RWPE2 (cell line): ENCODE results near the gene RBSN.

Source experiments
- ATAC-seq: fragments of 200-7000 bp; cut with Tn5 transposase; 3 replicates; pipeline ENCODE4 v1.9.1; 2021; ENCODE audit warnings: low read depth
- DNase-seq: peaks from one replicate; pipeline ENCODE4 v3.0.0-alpha.2; 2020; ENCODE audit warnings: low spot score
- H3K27ac ChIP-seq: fragments of 450-650 bp; 2 replicates; pipeline ENCODE4 v1.5.1; 2017; ENCODE audit warnings: mild to moderate bottlenecking; ENCODE audit not compliant: poor library complexity, severe bottlenecking
- H3K27me3 ChIP-seq: fragments of 250-450 bp; sonication (Bioruptor Pico); 2 replicates; pipeline ENCODE4 v1.5.1; 2021; ENCODE audit warnings: mild to moderate bottlenecking, moderate library complexity; ENCODE audit not compliant: insufficient read depth, poor library complexity, severe bottlenecking
- H3K36me3 ChIP-seq: fragments of 250-450 bp; sonication (Bioruptor Pico); 2 replicates; pipeline ENCODE4 v1.5.1; 2020; ENCODE audit warnings: low read depth, mild to moderate bottlenecking, moderate library complexity
- H3K4me1 ChIP-seq: fragments of 250-450 bp; sonication (Bioruptor Pico); 2 replicates; pipeline ENCODE4 v1.5.1; 2021; ENCODE audit warnings: mild to moderate bottlenecking, moderate library complexity; ENCODE audit not compliant: insufficient read depth, poor library complexity, severe bottlenecking
- H3K4me3 ChIP-seq: fragments of 250-450 bp; sonication (Bioruptor Pico); 2 replicates; pipeline ENCODE4 v1.5.1; 2021; ENCODE audit warnings: mild to moderate bottlenecking, moderate library complexity; ENCODE audit not compliant: severe bottlenecking
- H3K9me3 ChIP-seq: fragments of 250-450 bp; sonication (Bioruptor Pico); 2 replicates; pipeline ENCODE4 v1.5.1; 2021; ENCODE audit warnings: mild to moderate bottlenecking, moderate library complexity; ENCODE audit not compliant: severe bottlenecking
- TF ChIP-seq, protein P1 (sequence below): fragments of 450-650 bp; IDR thresholded peaks from one replicate; pipeline ENCODE4 v1.5.1; 2017; ENCODE audit warnings: mild to moderate bottlenecking, moderate library complexity; ENCODE audit not compliant: poor library complexity, severe bottlenecking

Gene RBSN

DNA sequence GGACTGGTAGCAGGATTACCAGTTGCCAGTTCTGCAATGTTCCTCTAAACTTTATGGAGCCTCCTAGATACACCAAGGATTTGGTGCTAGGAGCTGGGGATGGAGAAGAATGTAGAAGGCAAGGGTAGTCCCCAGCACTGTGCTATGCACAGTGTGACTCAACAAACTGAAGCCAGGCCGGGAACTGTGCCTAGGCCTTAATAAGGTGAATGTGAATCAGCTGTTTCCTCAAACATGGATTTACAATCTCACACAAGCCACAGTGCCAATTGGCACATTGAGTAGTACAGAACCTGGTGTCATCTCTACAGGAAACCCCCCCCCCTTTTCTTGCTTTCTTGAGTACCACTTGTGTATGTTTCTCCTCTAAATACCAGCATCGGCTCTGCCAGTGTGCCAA lies 66.3 kb downstream of the RBSN start:
- H3K4me3 ChIP-seq, result no peak overlapping the region
- ATAC-seq (no peak), DNase-seq (no peak)
- TF ChIP-seq, protein P1, sequence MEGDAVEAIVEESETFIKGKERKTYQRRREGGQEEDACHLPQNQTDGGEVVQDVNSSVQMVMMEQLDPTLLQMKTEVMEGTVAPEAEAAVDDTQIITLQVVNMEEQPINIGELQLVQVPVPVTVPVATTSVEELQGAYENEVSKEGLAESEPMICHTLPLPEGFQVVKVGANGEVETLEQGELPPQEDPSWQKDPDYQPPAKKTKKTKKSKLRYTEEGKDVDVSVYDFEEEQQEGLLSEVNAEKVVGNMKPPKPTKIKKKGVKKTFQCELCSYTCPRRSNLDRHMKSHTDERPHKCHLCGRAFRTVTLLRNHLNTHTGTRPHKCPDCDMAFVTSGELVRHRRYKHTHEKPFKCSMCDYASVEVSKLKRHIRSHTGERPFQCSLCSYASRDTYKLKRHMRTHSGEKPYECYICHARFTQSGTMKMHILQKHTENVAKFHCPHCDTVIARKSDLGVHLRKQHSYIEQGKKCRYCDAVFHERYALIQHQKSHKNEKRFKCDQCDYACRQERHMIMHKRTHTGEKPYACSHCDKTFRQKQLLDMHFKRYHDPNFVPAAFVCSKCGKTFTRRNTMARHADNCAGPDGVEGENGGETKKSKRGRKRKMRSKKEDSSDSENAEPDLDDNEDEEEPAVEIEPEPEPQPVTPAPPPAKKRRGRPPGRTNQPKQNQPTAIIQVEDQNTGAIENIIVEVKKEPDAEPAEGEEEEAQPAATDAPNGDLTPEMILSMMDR, result no peak
- no peak overlapping the region for H3K27ac ChIP-seq
- no peaks in the 10 kb centered on the region for H3K9me3 ChIP-seq
- H3K27me3 ChIP-seq, result no peaks in the 10 kb centered on the region
- peaks cover 92% of the 10 kb centered on the region for H3K36me3 ChIP-seq
- H3K4me1 ChIP-seq, result no peaks in the 10 kb centered on the region

DNA sequence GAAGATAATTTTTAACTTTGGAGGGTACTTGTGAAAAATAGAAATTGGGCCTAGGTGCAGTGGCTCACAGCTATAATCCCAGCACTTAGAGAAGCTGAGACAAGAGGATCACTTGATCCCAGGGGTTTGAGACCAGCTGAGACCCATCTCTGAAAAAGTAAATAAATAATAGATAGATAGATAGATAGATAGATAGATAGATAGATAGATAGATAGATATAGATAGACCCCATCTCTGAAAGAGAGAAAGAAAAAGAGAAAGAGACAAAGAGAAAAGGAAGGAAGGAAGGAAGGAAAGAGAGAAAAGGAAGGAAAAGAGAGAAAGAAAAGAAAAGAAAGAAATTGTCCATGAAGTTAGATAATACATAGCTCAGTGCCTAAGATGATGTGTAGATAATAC lies 69.3 kb downstream of the RBSN start:
- H3K9me3 ChIP-seq, result no peaks in the 10 kb centered on the region
- no peak for ATAC-seq
- peaks cover 75% of the 10 kb centered on the region for H3K36me3 ChIP-seq

DNA sequence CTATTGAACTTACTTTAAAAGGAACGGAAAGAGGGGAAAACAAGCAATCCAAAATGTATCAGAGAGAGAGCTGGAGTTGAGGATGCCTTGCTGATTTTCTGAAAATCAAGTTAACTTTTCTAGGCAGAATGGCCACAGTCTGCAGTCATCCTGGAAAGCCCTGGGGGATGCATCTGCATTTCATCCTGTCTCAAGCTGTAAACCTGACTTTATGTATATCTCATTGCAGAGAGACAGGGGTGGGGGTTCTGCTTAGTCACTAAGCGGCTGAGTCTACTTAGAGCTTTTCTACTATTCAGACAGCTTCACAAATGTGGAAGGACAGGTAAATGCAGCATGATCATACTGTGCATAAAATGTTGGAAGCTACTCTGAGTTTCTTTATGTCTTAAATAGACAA lies 75.2 kb downstream of the RBSN start:
- no peaks in the 10 kb centered on the region for H3K9me3 ChIP-seq
- no peak overlapping the region for H3K4me3 ChIP-seq
- H3K36me3 ChIP-seq, result peaks cover 75% of the 10 kb centered on the region
- ATAC-seq, result no peak
- no peak overlapping the region for H3K27ac ChIP-seq
- no peaks in the 10 kb centered on the region for H3K4me1 ChIP-seq
- no peak for DNase-seq
- no peaks in the 10 kb centered on the region for H3K27me3 ChIP-seq
- TF ChIP-seq, protein P1, result no peak

More for the DNA sequence above, 69.3 kb downstream of the RBSN start:
- Histone ChIP-seq H3K4me1 (no peaks in the 10 kb centered on the region), H3K27me3 (no peaks in the 10 kb centered on the region), H3K27ac (no peak overlapping the region), H3K4me3 (no peak overlapping the region)
- TF ChIP-seq, protein P1, result no peak
- no peak for DNase-seq

DNA sequence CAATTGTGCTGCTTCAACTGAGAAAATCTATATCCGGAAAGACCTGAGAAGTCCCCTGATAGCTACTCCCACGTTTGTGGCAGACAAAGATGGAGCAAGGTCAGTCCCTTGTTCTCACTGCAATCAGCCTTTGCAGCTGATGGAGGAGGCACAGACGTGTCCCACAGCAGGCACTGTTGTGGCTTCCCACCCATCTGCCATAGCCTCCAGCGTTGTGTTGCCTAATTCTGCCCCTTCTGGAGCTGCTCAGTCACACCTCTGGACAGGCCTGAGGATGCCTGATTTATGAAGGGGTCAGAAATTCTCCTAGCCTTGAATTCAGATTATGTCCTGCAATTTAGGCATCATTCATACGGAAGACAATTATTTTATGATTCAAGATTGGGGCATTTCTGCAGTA lies 75.7 kb downstream of the RBSN start:
- peaks cover 73% of the 10 kb centered on the region for H3K36me3 ChIP-seq
- no peak for ATAC-seq
- no peak for DNase-seq
- no peaks in the 10 kb centered on the region for H3K9me3 ChIP-seq
- H3K27me3 ChIP-seq, result no peaks in the 10 kb centered on the region
- H3K27ac ChIP-seq, result no peak overlapping the region
- no peak overlapping the region for H3K4me3 ChIP-seq
- TF ChIP-seq, protein P1, result no peak
- no peaks in the 10 kb centered on the region for H3K4me1 ChIP-seq
